RWPE2 (cell line): ENCODE measurements around the gene GAPVD1.

Experiments used
- ATAC-seq: fragments of 200-7000 bp; cut with Tn5 transposase; 3 replicates; pipeline ENCODE4 v1.9.1; 2021; ENCODE audit warnings: low read depth
- DNase-seq: peaks from one replicate; pipeline ENCODE4 v3.0.0-alpha.2; 2020; ENCODE audit warnings: low spot score
- H3K27ac ChIP-seq: fragments of 450-650 bp; 2 replicates; pipeline ENCODE4 v1.5.1; 2017; ENCODE audit warnings: mild to moderate bottlenecking; ENCODE audit not compliant: poor library complexity, severe bottlenecking
- H3K27me3 ChIP-seq: fragments of 250-450 bp; sonication (Bioruptor Pico); 2 replicates; pipeline ENCODE4 v1.5.1; 2021; ENCODE audit warnings: mild to moderate bottlenecking, moderate library complexity; ENCODE audit not compliant: insufficient read depth, poor library complexity, severe bottlenecking
- H3K36me3 ChIP-seq: fragments of 250-450 bp; sonication (Bioruptor Pico); 2 replicates; pipeline ENCODE4 v1.5.1; 2020; ENCODE audit warnings: low read depth, mild to moderate bottlenecking, moderate library complexity
- H3K4me1 ChIP-seq: fragments of 250-450 bp; sonication (Bioruptor Pico); 2 replicates; pipeline ENCODE4 v1.5.1; 2021; ENCODE audit warnings: mild to moderate bottlenecking, moderate library complexity; ENCODE audit not compliant: insufficient read depth, poor library complexity, severe bottlenecking
- H3K4me3 ChIP-seq: fragments of 250-450 bp; sonication (Bioruptor Pico); 2 replicates; pipeline ENCODE4 v1.5.1; 2021; ENCODE audit warnings: mild to moderate bottlenecking, moderate library complexity; ENCODE audit not compliant: severe bottlenecking
- H3K9me3 ChIP-seq: fragments of 250-450 bp; sonication (Bioruptor Pico); 2 replicates; pipeline ENCODE4 v1.5.1; 2021; ENCODE audit warnings: mild to moderate bottlenecking, moderate library complexity; ENCODE audit not compliant: severe bottlenecking
- TF ChIP-seq, protein P1 (sequence below): fragments of 450-650 bp; IDR thresholded peaks from one replicate; pipeline ENCODE4 v1.5.1; 2017; ENCODE audit warnings: mild to moderate bottlenecking, moderate library complexity; ENCODE audit not compliant: poor library complexity, severe bottlenecking

GAPVD1 gene

DNA sequence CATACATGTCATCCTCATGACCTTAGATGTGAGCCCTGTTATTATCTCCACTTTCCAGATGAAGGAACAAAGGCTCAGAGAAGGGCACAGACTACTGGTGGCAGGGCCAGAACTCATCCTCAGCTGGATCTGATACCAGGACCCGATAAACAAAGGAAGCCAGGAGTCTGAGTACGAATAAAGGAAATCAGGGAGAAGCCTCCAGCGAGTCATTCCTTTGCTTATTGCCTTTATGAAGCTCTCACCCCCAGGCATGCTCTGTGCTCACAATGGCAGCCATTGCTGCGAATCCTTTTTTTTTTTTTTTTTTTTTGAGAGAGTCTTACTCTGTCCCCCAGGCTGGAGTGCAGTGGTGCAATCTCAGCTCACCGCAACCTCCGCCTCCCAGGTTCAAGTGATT, 130.1 kb downstream of the GAPVD1 start:
- Histone ChIP-seq H3K27me3 (no peaks in the 10 kb centered on the region), H3K27ac (no peak overlapping the region), H3K4me3 (no peak overlapping the region), H3K36me3 (no peaks in the 10 kb centered on the region), H3K4me1 (no peaks in the 10 kb centered on the region), H3K9me3 (no peaks in the 10 kb centered on the region)
- TF ChIP-seq, protein P1, sequence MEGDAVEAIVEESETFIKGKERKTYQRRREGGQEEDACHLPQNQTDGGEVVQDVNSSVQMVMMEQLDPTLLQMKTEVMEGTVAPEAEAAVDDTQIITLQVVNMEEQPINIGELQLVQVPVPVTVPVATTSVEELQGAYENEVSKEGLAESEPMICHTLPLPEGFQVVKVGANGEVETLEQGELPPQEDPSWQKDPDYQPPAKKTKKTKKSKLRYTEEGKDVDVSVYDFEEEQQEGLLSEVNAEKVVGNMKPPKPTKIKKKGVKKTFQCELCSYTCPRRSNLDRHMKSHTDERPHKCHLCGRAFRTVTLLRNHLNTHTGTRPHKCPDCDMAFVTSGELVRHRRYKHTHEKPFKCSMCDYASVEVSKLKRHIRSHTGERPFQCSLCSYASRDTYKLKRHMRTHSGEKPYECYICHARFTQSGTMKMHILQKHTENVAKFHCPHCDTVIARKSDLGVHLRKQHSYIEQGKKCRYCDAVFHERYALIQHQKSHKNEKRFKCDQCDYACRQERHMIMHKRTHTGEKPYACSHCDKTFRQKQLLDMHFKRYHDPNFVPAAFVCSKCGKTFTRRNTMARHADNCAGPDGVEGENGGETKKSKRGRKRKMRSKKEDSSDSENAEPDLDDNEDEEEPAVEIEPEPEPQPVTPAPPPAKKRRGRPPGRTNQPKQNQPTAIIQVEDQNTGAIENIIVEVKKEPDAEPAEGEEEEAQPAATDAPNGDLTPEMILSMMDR = no peak
- DNase-seq (no peak), ATAC-seq (no peak)

DNA sequence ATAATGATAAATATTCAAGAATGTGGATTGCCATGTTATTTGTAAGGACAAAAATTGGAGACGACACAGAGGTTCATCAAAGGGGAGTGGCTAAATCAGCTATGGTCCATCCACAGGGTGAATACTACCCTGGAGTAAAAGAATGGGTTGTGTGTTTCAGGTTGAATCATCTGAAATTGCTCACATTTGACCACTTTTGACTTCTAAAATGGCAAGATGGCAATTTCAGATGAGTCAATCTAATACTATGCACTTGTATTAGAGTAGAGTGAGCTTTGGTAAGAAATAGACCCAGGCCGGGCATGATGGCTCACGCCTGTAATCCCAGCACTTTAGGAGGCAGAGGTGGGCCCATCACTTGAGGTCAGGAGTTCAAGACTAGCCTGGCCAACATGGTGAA, 131.8 kb downstream of the GAPVD1 start:
- Histone ChIP-seq H3K27me3 (no peaks in the 10 kb centered on the region), H3K4me3 (no peak overlapping the region), H3K27ac (no peak overlapping the region), H3K4me1 (no peaks in the 10 kb centered on the region), H3K9me3 (no peaks in the 10 kb centered on the region), H3K36me3 (no peaks in the 10 kb centered on the region)
- TF ChIP-seq, protein P1 = no peak
- ATAC-seq (peak; percentile 76), DNase-seq (no peak)

DNA sequence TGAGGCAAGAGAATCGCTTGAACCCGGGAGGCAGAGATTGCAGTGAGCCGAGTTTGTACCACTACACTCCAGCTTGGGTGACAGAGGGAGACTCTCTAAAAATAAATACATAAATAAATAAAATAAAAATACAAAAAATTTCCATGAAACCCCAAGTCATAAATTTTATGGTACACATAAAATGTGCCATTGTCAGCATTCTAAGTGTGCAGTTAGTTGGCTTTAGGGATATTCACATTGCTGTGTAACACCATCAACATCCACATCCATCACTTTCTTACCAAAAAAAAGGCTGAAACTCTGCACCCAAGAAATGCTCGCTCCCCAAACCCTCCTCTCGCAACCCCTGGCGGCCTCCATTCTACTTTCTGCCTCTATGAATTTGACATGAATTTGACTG, 135.2 kb downstream of the GAPVD1 start:
- ATAC-seq (no peak), DNase-seq (no peak)
- Histone ChIP-seq H3K4me3 (no peak overlapping the region), H3K9me3 (no peaks in the 10 kb centered on the region), H3K4me1 (no peaks in the 10 kb centered on the region), H3K27ac (no peak overlapping the region), H3K36me3 (no peaks in the 10 kb centered on the region), H3K27me3 (no peaks in the 10 kb centered on the region)
- TF ChIP-seq, protein P1 = no peak

DNA sequence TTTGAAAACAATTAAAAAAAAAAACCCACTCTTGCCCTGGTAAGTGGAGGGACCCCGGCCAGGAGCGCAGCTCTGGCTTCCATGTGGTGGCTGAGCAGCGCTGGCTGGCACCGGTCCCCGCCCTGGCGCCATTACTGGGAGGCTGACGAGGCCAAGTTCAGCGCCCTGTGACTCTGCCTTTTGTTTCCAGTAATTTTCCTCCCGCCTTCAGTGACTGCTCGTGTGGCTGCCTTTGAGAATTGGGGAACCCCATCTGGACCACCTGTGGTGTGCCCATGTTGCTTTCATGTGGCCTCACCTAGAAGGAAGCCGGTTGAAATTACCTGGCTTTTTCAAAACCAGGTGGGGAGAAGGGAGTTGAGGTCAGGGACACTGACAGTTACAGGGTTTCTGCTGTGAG, 136.1 kb downstream of the GAPVD1 start:
- Histone ChIP-seq H3K4me1 (no peaks in the 10 kb centered on the region), H3K36me3 (no peaks in the 10 kb centered on the region), H3K27me3 (no peaks in the 10 kb centered on the region), H3K9me3 (no peaks in the 10 kb centered on the region), H3K27ac (no peak overlapping the region), H3K4me3 (no peak overlapping the region)
- no peak for DNase-seq
- TF ChIP-seq, protein P1 = no peak
- ATAC-seq = no peak

DNA sequence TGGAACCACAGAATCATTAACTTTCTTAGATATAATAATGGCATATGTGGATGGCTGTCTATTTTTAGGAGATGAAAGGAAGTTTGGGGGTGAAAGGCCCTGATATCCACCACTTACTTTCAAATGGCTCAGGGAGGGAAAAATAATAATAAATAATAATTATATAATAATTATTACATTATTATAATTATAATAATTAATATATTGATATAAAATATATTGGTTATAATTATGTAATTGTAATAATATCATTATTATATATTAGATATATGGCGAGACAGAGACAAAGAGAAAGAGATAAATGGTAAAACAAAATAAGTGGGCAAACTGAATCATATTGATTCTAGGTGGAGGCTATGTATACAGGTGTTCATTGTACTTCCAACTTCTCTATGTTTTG, 136.6 kb downstream of the GAPVD1 start:
- TF ChIP-seq, protein P1 = no peak
- Histone ChIP-seq H3K27me3 (no peaks in the 10 kb centered on the region), H3K27ac (no peak overlapping the region), H3K4me3 (no peak overlapping the region), H3K9me3 (no peaks in the 10 kb centered on the region), H3K4me1 (no peaks in the 10 kb centered on the region), H3K36me3 (no peaks in the 10 kb centered on the region)
- ATAC-seq (no peak), DNase-seq (no peak)
